GM19193 (cell line): Measurements from ENCODE around the gene UBALD2.

Experiments used
- POLR2A ChIP-seq: IDR thresholded peaks from 4 replicates; pipeline ENCODE4 v1.6.1; 2011; ENCODE audit not compliant: insufficient read depth, insufficient read length; ENCODE audit errors: extremely low read depth

Gene UBALD2

GRCh38 chr17:76264755-76265623, at the start of gene UBALD2:
Gene UBALD2 (plus strand): TSS chr17:76265348. CDS start chr17:76265506, 158 bp downstream.
- peak; percentile 90 for TF ChIP-seq POLR2A

GRCh38 chr17:76217081-76217480, 48.1 kb upstream of the UBALD2 start:
- TF ChIP-seq POLR2A = no peak

GRCh38 chr17:76219670-76220383, 45.3 kb upstream of the UBALD2 start:
- TF ChIP-seq POLR2A = no peak

GRCh38 chr17:76223802-76224201, 41.3 kb upstream of the UBALD2 start:
- TF ChIP-seq POLR2A = no peak

GRCh38 chr17:76232342-76232741, 32.8 kb upstream of the UBALD2 start:
- TF ChIP-seq POLR2A = no peak

GRCh38 chr17:76233588-76234353, 31.4 kb upstream of the UBALD2 start:
- no peak for TF ChIP-seq POLR2A

GRCh38 chr17:76234354-76234679, 30.8 kb upstream of the UBALD2 start:
- TF ChIP-seq POLR2A = no peak

- no peak for TF ChIP-seq POLR2A
Observed at GRCh38 chr17:76235883-76236282, 29.3 kb upstream of the UBALD2 start.

GRCh38 chr17:76236603-76237002, 28.5 kb upstream of the UBALD2 start:
- TF ChIP-seq POLR2A = no peak

- no peak for TF ChIP-seq POLR2A
Observed at GRCh38 chr17:76237859-76238313, 27.3 kb upstream of the UBALD2 start.

- TF ChIP-seq POLR2A = no peak
Observed at GRCh38 chr17:76238847-76239537, 26.2 kb upstream of the UBALD2 start.

GRCh38 chr17:76239538-76240274, 25.4 kb upstream of the UBALD2 start:
- peak; percentile 7 for TF ChIP-seq POLR2A

- peak; percentile 24 for TF ChIP-seq POLR2A
Observed at GRCh38 chr17:76240461-76241203, 24.5 kb upstream of the UBALD2 start, which contains the start of gene RNF157. Gene RNF157 (minus strand): TSS chr17:76240493. CDS start chr17:76240240, 253 bp downstream.

GRCh38 chr17:76241204-76241538, 24.0 kb upstream of the UBALD2 start:
- TF ChIP-seq POLR2A = no peak

GRCh38 chr17:76241691-76242255, 23.4 kb upstream of the UBALD2 start:
- TF ChIP-seq POLR2A = no peak
